Ureter (tissue), 1 donor: ENCODE data around the gene FOXL1. TPM values are rescaled to one million over a fixed set of nuclear protein-coding genes. Genes with fewer than 3 reads are reported as not detected.

Experiments used
- DNase-seq: peaks from one replicate; pipeline ENCODE4 v3.0.0-alpha.2; 2020; ENCODE audit warnings: low spot score
- total RNA-seq: library from RNA; stranded (reverse); gene quantifications from one replicate; pipeline ENCODE4 v1.2.4, GENCODE V29; 2023
- donor health status: DM: yes; HTN: yes; CAD: no.

FOXL1 gene
- total RNA-seq, 1 donor from 2014 or later: 10.9 TPM

DNA sequence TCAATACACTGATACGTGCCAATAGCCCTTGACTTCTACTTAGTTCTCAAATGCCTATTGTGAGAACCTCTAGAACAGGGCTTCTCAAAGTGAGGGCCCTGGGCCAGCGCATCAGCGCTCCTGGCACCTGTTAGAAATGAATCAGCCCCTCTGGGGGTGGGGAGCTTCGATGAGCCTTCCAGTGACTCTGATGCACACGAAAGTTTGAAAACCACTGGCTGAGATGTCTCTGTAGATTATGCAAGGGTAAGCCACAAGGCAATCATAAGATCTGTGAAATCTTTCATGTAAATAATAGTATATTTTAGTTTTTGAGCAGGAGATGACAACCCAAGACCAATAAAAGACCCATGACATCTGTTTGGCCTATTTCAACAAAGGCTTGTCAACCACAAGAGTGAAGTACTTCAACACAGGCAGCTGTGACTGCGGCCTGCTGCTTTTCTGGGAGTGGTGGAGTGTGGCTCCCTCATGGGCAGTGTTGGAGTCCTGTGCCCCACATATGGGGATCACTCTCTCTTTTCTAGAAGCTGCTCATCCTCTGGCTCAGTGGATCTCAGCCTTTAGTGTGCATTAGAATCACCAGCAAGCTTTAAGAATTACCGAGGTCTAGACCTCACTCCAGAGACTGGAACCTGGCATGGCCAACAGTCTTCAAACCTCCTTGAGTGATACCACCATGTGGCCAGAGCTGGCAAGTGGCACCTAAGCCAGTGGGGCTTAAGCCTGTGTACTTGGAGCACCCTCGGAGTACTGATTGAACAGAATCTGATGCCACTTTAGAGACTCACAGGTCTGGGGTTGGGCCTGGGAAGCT is 29.1 kb upstream of the FOXL1 start:
- no peak for DNase-seq

DNA sequence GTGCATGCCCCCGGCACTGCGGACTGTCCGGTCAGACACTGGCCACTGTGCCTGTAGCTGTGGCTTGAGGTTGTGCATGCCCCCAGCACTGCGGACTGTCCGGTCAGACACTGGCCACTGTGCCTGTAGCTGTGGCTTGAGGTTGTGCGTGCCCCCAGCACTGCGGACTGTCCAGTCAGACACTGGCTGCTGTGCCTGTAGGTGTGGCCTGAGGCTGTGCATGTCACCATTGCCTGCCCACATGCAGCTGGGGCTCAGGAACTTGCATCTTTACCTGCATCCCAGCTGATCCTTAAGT is 28.5 kb upstream of the FOXL1 start:
- no peak for DNase-seq

DNA sequence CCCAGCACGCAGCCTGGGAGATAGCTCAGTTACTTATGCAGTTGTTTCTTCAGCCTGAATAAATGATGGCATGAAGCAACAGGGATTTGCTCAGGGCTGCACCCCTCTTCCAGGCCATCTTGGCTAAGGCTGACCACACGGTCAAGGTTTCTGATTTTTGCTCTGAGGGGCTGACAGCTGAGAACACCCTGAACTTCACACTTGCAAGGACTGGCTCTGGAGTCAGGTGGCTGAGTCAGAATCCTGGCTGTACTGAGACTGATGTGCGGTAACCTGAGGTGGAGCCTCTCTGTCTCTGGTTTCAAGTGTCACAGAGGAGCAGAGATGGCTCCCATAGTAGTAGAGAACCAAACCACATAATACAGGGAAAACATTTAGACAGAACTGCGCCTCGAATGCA is 28.1 kb upstream of the FOXL1 start:
- DNase-seq: no peak

DNA sequence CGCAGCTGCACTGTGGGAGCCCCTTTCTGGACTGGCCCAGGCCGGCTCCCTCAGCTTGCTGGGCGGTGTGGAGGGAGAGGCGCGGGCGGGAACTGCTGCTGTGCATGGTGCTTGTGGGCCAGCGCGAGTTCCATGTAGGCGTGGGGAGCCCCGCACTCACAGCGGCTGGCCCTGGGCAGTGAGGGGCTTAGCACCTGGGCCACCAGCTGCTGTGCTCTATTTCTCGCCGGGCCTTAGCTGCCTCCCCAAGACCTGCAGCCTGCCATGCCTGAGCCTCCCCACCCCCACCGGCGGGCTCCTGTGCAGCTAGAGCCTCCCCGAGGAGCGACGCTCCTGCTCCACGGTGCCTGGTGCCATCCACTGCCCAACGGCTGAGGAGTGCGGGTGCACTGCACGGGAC is 25.0 kb upstream of the FOXL1 start:
- no peak for DNase-seq

DNA sequence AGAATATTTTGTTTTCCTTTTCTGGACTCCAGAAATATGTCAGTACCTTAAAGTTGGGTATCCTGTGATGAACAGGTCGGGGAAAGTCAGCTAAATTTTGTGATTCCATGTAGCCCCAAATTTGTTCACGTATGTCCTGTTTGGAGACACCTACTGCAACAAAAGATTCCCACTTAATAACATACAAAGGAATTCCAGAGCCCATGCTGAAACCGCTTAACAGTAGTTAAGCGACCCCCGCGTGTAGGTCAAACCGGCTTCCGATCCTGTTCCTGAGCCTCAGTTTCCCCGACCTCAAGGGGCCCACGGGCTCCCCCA is 23.8 kb upstream of the FOXL1 start:
- no peak for DNase-seq

DNA sequence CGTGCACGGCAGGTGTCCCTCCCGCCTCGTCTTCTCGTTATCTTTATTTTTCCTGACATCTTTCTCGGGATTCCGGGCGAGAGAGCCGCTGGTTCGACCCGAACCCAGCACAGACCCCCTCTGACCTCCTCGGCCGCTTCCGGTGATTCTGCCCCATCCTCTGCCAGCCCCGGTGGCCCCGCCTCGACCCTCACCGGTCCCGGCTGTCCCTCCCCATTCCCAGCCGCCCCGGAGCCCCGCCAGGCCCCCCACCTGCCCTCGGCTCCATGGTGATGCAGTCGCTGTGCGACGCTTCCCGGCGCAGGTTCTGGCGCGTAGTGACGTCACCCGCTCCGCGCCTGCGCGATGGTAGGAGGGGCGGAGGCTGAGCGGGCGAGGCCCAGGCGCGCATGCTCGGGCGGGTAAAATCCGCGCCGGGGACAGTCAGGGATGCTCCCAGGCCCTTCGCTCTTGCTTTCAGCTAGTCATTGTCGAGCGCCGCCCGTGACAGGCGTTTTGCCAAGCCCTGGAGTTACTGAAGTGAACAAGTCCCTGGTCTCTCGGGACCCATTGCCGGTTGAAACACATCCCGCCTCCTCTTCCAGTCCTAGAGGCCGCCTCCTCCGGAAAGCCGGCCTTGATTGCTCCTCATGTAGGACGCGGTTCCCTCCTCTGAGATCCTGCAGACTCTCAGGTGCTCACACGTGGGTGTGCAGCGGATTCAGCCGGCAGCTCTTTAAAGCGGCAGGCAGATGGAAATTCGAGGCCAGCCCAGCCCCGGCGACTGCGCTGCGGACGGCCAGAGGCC is 23.2 kb upstream of the FOXL1 start, which contains the start of gene MTHFSD:
Gene MTHFSD, minus strand, starts transcription at position 319 of the 787 bp plus-strand sequence. Its CDS starts 51 bp downstream, at position 268.
- peak; percentile 96 for DNase-seq

DNA sequence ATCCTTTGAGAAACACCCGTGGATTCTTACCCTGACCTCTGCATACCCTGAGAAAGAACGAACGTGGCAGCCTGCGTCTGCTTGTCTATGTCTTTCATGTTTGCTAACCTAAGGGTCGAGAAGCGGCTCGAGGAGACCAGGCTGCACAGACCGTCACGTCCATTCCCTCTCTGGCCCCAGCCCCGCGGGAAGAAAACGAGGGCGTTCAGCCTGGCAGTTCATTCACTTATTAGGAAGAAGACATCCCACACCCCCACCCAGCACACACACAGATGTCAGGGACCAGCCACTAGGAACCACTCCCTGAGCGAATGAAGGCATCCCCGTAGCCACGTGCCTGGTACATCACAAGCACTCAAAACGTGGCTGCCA is 22.7 kb upstream of the FOXL1 start:
- DNase-seq: no peak

DNA sequence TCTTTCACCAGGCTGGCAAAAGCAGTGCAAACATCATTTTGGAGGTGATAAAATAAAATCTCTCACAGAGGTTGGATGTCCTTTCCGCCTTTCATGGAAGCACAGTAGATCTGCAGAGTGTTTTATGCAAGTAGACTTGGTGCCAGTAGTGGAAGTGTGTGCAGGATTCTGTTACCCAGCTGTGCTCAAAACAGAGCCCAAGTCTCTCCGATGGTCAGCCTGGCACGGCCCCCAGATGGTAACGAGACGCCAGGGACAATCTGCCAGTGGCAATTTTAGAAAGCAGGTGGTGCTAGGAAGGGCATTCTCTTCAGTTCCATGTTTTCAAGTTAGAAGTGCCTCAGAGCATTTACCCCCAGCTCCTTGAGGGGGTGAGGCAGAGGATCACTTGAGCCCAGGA is 21.8 kb upstream of the FOXL1 start:
- DNase-seq: no peak

DNA sequence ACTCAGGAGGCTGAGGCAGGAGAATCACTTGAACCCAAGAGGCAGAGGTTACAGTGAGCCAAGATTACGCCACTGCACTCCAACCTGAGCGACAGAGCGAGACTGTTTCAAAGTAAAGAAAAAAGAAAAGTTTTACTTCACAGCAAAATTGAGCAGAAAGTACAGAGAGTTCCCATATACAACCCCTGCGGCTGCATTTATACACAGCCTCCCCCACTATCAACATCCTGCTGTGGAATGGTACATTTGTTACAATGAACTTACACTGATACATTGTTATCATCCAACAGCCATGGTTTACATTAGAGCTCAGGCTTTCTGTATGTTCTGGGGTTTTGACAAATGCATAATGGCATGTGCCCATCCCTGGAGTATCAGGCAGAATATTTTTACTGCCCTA is 20.8 kb upstream of the FOXL1 start:
- no peak for DNase-seq

DNA sequence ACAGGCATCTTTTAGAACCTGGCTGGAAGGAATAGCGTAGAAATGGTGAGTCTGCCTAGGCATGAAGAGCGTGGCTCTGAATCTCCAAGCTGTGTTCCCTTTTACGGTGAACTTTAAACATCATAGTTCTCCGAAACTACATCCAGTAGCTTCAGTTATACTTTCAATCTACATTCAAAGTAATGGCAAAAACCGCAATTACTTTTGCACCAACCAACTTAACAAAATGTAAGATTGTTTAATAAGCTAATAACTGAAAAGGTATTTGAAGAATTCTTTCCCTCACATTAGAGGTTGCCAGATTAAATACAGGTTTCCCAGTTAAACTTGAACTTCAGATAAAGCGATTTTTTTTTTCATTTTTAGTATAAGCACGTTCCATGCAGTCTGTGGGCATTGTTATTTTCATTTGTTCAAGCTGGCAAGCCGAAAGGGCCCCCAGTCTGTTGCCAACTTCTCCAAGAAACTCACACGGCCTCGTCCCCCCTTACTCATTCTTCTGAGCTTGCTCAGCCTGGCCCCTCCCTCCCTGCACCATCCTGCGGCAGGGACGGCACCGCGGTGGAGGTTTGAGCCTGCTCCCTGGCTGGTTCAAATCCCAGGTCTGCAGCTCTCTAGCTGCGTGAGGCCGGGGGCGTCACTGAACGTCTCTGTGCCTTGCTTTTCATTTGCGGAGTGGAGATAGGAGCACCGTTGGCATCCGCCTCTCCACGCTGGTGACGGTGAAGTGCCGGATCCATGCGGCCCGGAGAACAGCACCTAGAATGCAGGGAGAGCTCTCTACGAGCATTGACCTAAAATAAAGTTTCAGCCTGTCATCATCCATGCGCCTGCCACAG is 19.8 kb upstream of the FOXL1 start:
- no peak for DNase-seq

DNA sequence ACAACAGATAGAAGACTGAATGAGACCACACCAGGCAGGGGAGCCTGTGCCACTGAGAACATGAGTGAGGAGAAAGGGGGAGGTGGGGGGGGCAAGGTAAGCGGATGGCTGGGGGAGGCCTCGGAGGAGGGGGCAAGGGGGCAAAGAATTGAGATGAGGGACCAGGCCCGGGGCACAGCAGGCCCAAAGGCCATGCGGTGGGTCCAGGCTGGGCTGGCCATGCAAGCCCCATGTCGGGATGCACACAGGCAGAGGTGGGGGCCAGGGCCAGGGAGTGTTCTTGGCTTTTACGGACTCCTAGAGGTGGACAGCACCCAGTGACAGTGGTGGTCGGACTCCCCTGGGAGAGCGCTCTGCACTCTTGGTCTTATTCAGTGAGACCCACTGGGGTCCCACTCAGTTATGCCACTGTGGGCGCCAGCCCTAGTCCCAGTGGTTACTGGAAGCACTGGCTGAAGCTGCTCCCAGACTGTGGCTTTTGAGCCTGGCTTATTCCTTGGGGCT is 18.5 kb upstream of the FOXL1 start:
- DNase-seq: no peak

DNA sequence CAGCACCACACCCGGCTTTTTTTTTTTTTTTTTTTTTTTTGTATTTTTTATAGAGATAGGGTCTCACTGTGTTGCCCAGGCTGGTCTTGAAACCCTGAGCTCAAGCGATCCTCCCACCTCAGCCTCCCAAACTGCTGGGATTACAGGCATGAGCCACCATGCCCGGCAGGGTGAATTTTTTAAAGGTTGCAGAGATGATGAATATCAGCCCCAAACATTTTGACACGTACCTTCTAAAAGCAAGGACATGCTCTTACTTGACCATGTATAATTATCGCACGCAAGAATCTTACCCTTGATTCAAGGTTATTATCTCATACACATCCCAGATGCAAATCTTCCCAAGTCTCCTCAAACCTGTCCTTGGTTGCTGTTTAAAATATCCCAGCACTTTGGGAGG is 16.0 kb upstream of the FOXL1 start:
- DNase-seq: no peak

DNA sequence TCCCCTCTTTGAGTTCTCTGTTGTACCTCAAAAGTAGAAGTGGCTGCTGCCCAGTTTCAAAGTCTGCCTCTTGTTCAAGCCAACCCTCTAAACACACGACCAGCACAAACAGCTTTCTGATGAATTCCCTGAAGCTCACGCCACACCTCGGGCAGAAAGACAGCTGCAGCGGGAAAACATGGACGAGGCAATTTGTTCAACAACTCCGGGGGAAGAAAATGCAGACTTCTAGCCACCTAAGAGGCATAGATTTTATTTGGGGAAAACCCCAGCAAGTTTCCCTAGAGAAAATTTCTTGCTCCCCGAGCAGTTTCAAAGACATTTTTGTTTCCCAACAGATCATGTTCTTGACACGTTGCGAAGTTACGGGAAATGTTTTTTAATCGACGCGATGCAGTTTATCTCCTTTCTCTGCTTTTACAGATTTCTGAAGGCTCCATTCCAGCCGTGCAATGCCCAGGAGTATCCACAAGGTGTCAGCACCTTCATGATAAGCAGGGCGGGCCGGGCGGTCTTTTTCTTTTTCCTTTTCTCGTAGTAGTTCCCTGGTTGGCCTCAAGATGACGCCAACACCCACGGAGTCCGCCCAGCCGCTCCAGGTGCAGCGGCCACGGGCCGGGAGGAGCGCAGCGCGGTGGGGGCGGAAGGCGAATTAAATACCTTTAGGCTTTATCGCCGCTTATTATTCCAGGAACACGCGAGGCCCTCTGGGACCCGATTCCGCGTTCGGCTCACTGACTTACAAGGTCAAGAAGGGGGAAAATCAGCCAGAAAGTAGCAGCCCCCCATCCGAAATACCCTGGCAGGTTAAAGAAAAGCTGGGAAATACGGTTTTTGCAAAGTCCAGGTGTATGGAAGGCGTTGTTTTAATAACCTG is 14.6 kb upstream of the FOXL1 start:
- DNase-seq: peak; percentile 94

DNA sequence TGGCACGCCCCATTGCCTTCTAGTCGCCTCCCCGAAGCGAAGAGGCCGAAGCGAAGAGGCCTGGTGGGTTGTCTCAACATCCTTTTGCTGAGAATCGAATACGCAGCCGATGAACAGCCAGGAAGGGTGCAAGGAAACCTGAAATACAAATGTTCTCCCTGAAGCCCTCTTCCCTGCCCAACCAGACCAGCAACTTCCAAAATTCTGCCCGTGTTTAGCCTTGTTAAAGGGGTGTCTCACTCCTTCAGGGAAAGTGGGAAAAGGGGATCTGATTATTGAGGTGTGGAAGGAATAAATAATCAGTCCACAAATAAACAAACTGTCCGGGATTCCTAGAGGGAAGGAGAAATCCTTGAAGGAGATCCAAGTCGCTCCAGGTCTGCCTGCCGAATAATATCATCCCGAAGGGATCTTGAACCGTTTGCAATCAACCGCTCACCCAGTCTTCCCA is 13.1 kb upstream of the FOXL1 start:
- no peak for DNase-seq

DNA sequence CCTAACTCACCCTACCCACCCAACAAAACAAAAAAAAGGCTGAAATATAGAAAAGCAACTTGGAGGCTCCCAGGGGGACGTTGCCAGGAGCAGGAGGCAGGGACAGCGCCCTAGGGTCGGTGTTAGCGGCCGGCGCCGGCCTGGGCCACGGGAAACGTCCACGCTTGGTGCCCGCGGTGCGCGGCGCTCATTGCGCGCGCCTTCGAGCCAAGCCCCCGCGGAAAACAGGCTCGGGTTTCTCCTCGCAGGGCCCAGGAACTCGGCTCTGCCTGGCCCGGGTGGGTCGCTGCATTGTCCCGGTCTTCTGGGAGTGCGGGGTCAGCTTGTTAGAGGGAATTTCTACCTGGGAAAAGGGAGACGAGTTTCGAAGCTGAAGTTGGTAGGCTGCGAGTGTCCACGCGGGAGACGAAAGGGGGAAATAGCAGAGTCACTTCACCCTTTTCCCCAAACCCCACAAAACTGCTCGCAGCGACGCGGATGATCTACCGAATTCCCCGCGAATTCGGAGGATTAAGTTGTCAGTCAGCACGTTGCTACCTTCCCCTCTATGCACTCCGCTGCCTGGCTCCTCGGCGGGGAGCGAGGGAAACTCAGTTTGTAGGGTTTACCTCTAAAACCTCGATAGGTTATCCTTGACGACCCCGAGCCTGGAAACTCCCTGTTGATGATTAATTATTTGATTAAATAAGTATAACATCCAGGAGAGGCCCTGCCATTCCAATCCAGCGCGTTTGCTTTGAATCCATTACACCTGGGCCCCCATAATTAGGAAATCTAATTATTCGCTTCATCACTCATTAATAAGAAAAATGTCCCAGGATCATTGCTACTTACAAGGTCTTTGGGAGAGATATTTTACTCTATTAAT is 12.5 kb upstream of the FOXL1 start:
- no peak for DNase-seq

DNA sequence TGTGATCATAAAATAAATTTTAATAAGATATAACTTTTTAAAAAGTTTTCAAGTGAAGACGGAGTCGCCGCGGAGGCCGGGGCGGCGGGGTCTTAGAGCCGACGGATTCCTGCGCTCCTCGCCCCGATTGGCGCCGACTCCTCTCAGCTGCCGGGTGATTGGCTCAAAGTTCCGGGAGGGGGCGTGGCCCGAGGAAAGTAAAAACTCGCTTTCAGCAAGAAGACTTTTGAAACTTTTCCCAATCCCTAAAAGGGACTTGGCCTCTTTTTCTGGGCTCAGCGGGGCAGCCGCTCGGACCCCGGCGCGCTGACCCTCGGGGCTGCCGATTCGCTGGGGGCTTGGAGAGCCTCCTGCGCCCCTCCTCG is 11.8 kb upstream of the FOXL1 start, which contains the start of gene FOXC2:
Gene FOXC2, plus strand, starts transcription at position 229 of the 365 bp plus-strand sequence. CDS start 507 bp downstream, outside the sequence.
- DNase-seq: peak; percentile 92

DNA sequence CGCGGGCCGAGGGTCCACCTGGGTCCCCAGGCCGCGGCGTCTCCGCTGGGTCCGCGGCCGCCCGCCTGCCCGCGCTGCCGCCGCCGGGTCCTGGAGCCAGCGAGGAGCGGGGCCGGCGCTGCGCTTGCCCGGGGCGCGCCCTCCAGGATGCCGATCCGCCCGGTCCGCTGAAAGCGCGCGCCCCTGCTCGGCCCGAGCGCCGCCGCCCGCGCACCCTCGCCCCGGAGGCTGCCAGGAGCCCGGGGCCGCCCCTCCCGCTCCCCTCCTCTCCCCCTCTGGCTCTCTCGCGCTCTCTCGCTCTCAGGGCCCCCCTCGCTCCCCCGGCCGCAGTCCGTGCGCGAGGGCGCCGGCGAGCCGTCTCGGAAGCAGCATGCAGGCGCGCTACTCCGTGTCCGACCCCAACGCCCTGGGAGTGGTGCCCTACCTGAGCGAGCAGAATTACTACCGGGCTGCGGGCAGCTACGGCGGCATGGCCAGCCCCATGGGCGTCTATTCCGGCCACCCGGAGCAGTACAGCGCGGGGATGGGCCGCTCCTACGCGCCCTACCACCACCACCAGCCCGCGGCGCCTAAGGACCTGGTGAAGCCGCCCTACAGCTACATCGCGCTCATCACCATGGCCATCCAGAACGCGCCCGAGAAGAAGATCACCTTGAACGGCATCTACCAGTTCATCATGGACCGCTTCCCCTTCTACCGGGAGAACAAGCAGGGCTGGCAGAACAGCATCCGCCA is 11.2 kb upstream of the FOXL1 start:
- no peak for DNase-seq

DNA sequence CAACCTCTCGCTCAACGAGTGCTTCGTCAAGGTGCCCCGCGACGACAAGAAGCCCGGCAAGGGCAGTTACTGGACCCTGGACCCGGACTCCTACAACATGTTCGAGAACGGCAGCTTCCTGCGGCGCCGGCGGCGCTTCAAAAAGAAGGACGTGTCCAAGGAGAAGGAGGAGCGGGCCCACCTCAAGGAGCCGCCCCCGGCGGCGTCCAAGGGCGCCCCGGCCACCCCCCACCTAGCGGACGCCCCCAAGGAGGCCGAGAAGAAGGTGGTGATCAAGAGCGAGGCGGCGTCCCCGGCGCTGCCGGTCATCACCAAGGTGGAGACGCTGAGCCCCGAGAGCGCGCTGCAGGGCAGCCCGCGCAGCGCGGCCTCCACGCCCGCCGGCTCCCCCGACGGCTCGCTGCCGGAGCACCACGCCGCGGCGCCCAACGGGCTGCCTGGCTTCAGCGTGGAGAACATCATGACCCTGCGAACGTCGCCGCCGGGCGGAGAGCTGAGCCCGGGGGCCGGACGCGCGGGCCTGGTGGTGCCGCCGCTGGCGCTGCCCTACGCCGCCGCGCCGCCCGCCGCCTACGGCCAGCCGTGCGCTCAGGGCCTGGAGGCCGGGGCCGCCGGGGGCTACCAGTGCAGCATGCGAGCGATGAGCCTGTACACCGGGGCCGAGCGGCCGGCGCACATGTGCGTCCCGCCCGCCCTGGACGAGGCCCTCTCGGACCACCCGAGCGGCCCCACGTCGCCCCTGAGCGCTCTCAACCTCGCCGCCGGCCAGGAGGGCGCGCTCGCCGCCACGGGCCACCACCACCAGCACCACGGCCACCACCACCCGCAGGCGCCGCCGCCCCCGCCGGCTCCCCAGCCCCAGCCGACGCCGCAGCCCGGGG is 10.4 kb upstream of the FOXL1 start:
- no peak for DNase-seq
